Measurements from ENCODE around the gene SUPT7L. TPM values are rescaled to one million over a fixed set of nuclear protein-coding genes. Genes with fewer than 3 reads are reported as not detected.

Gene SUPT7L
- total RNA-seq, 1 experiment from 2014 or later = 35.5 TPM

DNA sequence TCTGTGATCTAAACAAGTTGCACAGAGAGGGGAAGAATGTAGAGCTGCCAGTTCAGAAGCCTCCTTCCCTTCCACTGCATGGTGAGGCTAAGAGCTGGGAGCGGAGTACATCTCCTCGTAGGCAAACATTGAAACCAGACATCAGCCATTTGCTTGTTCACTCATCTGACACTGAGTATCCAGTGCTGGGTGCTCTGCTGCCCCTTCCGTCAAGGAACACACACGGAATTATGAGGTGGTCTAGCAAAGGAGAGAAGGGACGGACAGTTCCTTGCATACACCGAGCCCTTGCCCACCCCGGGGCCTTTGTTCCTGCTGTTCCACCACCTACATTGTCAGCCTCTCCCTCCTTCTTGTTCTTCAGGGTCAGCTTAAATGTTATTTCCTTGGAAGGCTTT, 44.8 kb upstream of the SUPT7L start:
- H3K36me3 Mint-ChIP-seq (ENCODE audit: insufficient read depth, unreplicated experiment) = peaks cover 5% of the 10 kb centered on the region
- TF ChIP-seq, protein P1, sequence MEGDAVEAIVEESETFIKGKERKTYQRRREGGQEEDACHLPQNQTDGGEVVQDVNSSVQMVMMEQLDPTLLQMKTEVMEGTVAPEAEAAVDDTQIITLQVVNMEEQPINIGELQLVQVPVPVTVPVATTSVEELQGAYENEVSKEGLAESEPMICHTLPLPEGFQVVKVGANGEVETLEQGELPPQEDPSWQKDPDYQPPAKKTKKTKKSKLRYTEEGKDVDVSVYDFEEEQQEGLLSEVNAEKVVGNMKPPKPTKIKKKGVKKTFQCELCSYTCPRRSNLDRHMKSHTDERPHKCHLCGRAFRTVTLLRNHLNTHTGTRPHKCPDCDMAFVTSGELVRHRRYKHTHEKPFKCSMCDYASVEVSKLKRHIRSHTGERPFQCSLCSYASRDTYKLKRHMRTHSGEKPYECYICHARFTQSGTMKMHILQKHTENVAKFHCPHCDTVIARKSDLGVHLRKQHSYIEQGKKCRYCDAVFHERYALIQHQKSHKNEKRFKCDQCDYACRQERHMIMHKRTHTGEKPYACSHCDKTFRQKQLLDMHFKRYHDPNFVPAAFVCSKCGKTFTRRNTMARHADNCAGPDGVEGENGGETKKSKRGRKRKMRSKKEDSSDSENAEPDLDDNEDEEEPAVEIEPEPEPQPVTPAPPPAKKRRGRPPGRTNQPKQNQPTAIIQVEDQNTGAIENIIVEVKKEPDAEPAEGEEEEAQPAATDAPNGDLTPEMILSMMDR (IDR thresholded peaks at IDR 0.05; ENCODE audit: unreplicated experiment) = no peak
- H3K4me1 Mint-ChIP-seq (ENCODE audit: low read depth, unreplicated experiment) = peaks cover 46% of the 10 kb centered on the region
- intact Hi-C loops (cut with micrococcal nuclease; ENCODE audit: unreplicated experiment) = no loop called here
- no TSS peak for BruUV-seq (replicated peaks)
- H3K27me3 Mint-ChIP-seq (ENCODE audit: unreplicated experiment) = no peaks in the 10 kb centered on the region
- H3K27ac Mint-ChIP-seq (ENCODE audit: unreplicated experiment) = peak overlapping the region; percentile 52
- no peak for DNase-seq
- H3K9me3 Mint-ChIP-seq (ENCODE audit: low read depth, unreplicated experiment) = peaks cover 2% of the 10 kb centered on the region
- CTCF ChIA-PET = no interaction called here
- no peak overlapping the region for H3K4me3 Mint-ChIP-seq (ENCODE audit: low read depth, unreplicated experiment)

DNA sequence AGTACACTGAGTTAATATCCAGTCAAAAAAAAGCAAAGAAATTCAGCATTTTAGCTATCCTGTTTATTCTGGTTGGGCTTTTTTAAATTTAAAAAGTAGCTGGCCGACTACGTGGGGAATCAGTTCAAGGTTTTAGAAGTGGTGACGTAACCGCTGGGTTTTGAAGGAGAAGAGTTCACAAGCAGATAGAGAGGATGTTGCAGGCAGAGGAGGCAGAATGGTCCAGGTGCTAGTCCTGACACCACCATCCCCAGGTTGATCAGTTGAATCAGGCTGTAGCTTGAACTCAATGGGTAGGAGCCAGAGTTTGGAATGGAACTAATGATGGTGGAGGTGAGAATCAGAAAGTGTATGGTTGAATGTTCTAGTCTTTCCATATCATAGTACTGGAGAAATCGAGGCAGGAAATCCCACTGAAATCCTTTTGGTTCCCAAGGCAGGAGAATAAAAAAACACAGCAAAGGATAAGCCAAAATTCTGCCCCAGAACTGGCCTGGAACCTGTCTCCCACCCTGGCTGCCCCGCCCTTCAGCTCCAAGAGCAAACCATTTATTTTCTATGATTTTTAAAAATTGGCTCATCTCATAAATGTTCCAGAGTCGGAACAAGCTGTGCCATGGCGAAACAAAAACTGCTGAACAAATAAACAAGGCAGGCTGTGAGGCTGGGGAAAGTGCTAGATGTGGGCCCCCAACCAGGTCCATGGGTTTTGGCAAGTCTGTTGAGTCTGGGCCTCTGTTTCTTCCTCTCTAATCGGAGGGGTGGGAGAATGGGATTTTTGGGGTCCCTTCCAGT, 44.2 kb upstream of the SUPT7L start:
- CTCF ChIA-PET = interaction anchor here (2.1 kb wide), 1 partner anchor 15 kb away, joined by 18 read pairs; no protein-coding TSS in a partner anchor
- no peak for DNase-seq
- peaks cover 2% of the 10 kb centered on the region for H3K9me3 Mint-ChIP-seq (ENCODE audit: low read depth, unreplicated experiment)
- TF ChIP-seq, protein P1 (IDR thresholded peaks at IDR 0.05; ENCODE audit: unreplicated experiment) = no peak
- H3K27me3 Mint-ChIP-seq (ENCODE audit: unreplicated experiment) = no peaks in the 10 kb centered on the region
- H3K4me1 Mint-ChIP-seq (ENCODE audit: low read depth, unreplicated experiment) = peaks cover 45% of the 10 kb centered on the region
- peak overlapping the region; percentile 52 for H3K27ac Mint-ChIP-seq (ENCODE audit: unreplicated experiment)
- H3K36me3 Mint-ChIP-seq (ENCODE audit: insufficient read depth, unreplicated experiment) = peaks cover 5% of the 10 kb centered on the region
- no peak overlapping the region for H3K4me3 Mint-ChIP-seq (ENCODE audit: low read depth, unreplicated experiment)
- no TSS peak for BruUV-seq (replicated peaks)
- intact Hi-C loops (cut with micrococcal nuclease; ENCODE audit: unreplicated experiment) = no loop called here

DNA sequence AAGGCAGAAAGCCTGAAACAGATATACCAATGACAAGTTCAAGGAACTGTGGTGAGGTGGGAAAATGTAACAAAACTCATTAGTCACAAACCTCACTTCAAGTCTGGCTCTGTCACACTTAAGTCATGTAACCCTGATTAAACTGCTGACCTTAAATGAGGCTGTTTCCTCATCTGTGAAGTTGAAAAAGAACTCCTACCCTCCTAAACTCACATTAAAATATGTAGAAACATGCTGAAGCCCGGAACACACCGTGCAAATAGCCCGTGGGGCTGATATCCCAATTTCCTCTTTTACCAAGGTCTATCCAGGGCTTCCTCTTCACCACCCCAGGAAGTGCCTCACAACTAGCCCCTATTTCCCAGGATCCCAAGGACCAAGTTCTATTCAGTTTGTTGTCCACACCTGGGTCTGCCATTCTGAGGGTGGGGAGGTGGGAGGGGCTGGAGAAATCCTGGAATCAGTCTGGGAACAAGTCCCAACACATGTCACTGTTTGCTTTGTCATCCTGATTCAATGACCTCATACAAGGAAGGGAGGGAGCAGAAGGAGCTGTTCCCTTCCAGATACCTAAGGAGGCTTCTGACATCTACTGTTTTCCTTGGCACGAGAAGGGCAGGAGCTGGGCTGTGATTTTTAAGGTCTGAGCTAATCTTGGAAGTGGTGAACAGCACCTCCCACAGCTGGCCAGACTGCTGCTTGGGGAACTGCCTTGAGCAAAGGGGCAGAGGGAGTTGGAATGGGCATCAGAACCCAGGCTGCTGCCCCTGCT, 42.6 kb upstream of the SUPT7L start:
- H3K27ac Mint-ChIP-seq (ENCODE audit: unreplicated experiment) = peak overlapping the region; percentile 96
- peak; percentile 65 for DNase-seq
- BruUV-seq (replicated peaks) = TSS peak; percentile 97
- TF ChIP-seq, protein P1 (IDR thresholded peaks at IDR 0.05; ENCODE audit: unreplicated experiment) = no peak
- intact Hi-C loops (cut with micrococcal nuclease; ENCODE audit: unreplicated experiment) = loop anchor here (1.0 kb wide), 1 partner anchor 47 kb away; no protein-coding TSS in a partner anchor
- no peaks in the 10 kb centered on the region for H3K27me3 Mint-ChIP-seq (ENCODE audit: unreplicated experiment)
- peaks cover 31% of the 10 kb centered on the region for H3K4me1 Mint-ChIP-seq (ENCODE audit: low read depth, unreplicated experiment)
- CTCF ChIA-PET = interaction anchor here (0.6 to 2.1 kb wide), 13 partner anchors 11 to 746 kb away, joined by 3 to 18 read pairs (median 4); no protein-coding TSS in a partner anchor
- H3K36me3 Mint-ChIP-seq (ENCODE audit: insufficient read depth, unreplicated experiment) = peaks cover 5% of the 10 kb centered on the region
- H3K9me3 Mint-ChIP-seq (ENCODE audit: low read depth, unreplicated experiment) = no peaks in the 10 kb centered on the region
- no peak overlapping the region for H3K4me3 Mint-ChIP-seq (ENCODE audit: low read depth, unreplicated experiment)

DNA sequence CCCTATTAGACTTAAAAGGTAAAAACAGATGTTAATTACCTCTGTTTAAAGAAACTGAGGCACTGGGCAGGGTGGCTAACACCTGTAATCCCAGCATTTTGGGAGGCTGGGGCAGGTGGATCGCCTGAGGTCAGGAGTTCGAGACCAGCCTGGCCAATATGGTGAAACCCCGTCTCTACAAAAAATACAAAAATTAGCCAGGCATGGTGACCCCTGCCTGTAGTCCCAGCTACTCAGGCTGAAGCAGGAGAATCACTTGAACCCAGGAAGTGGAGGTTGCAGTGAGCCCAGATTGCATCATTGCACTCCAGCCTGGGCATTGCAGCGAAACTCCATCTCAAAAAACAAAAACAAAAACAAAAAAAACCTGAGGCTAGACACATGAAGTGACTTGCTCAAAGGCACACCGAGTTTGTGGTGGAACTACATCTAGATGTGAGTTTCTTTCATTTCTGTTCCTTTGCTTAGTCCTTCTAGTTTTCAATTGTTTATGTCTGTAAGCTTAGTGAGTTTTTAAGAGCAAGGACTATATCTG, 41.0 kb upstream of the SUPT7L start:
- DNase-seq = no peak
- Mint-ChIP-seq H3K27me3 (ENCODE audit: unreplicated experiment) (no peaks in the 10 kb centered on the region), H3K9me3 (ENCODE audit: low read depth, unreplicated experiment) (no peaks in the 10 kb centered on the region), H3K36me3 (ENCODE audit: insufficient read depth, unreplicated experiment) (peaks cover 5% of the 10 kb centered on the region), H3K4me3 (ENCODE audit: low read depth, unreplicated experiment) (no peak overlapping the region), H3K4me1 (ENCODE audit: low read depth, unreplicated experiment) (peaks cover 31% of the 10 kb centered on the region), H3K27ac (ENCODE audit: unreplicated experiment) (peak overlapping the region; percentile 96)
- intact Hi-C loops (cut with micrococcal nuclease; ENCODE audit: unreplicated experiment) = no loop called here
- CTCF ChIA-PET = interaction anchor here (1.0 to 1.8 kb wide), 8 partner anchors 15 to 748 kb away, joined by 3 to 27 read pairs (median 4); no protein-coding TSS in a partner anchor
- BruUV-seq (replicated peaks) = no TSS peak
- TF ChIP-seq, protein P1 (IDR thresholded peaks at IDR 0.05; ENCODE audit: unreplicated experiment) = no peak
